Right lobe of liver (tissue), 4 donors: ENCODE results near the gene CES2.

Source experiments
- POLR2A ChIP-seq: fragments of 450-650 bp; IDR thresholded peaks from one replicate; pipeline ENCODE4 v1.6.1; 2017; ENCODE audit warnings: antibody characterized with exemption, mild to moderate bottlenecking
- TF ChIP-seq, protein P1 (sequence below), 4 donors: fragments of 200-600 bp in 3 of 4; fragments of 450-650 bp in 1 of 4; IDR thresholded peaks; one replicate each; pipeline versions ENCODE4 v1.5.1 to v1.8.0; 2016 to 2022; ENCODE audit warnings: antibody characterized with exemption in 4 of 4, mild to moderate bottlenecking in 2 of 4
- donor health status: DM: no; HTN: no; CAD: no.
- donor health status: DM: no; HTN: no; CAD: no.
- donor health status: DM: no; HTN: yes; CAD: no.

DNA sequence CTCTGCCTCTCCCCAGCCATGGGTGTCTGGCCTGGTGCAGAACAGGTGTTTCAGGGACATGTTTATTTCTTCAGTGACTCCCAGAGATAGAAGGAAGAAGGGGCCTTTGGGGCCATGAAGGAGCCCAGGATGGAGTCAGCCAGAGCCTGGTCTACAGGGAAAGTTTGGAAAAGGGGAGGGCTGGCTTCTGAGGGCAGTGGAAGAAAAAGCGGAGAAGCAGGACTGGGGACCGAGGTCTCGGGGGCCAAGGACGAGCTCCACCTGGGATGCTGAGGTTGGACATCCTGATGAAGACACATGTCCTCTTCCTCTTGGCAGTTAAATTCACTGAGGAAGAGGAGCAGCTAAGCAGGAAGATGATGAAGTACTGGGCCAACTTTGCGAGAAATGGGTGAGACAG lies 7.7 kb downstream of the CES2 start:
- TF ChIP-seq POLR2A = no peak
- TF ChIP-seq, protein P1, sequence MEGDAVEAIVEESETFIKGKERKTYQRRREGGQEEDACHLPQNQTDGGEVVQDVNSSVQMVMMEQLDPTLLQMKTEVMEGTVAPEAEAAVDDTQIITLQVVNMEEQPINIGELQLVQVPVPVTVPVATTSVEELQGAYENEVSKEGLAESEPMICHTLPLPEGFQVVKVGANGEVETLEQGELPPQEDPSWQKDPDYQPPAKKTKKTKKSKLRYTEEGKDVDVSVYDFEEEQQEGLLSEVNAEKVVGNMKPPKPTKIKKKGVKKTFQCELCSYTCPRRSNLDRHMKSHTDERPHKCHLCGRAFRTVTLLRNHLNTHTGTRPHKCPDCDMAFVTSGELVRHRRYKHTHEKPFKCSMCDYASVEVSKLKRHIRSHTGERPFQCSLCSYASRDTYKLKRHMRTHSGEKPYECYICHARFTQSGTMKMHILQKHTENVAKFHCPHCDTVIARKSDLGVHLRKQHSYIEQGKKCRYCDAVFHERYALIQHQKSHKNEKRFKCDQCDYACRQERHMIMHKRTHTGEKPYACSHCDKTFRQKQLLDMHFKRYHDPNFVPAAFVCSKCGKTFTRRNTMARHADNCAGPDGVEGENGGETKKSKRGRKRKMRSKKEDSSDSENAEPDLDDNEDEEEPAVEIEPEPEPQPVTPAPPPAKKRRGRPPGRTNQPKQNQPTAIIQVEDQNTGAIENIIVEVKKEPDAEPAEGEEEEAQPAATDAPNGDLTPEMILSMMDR (IDR thresholded peaks at IDR 0.05) = no peak
